NB4 (cell line): Measurements from ENCODE around the gene CRISPLD2.
A peak's percentile ranks its signal among the peaks of the same experiment; 100 is the strongest.

Experiments used
- DNase-seq: peaks from one replicate; pipeline ENCODE4 v3.0.0; 2010; ENCODE audit warnings: low read depth
- H3K4me3 ChIP-seq: one replicate; pipeline ENCODE4 v1.5.1; 2011; ENCODE audit warnings: mild to moderate bottlenecking, low read depth, low read length, moderate library complexity
- MYC ChIP-seq: IDR thresholded peaks from 2 replicates; pipeline ENCODE4 v1.6.1; 2011; ENCODE audit warnings: low read depth, low read length
- POLR2A ChIP-seq: IDR thresholded peaks from 2 replicates; pipeline ENCODE4 v1.6.1; 2011; ENCODE audit warnings: mild to moderate bottlenecking; ENCODE audit not compliant: insufficient read length; ENCODE audit errors: extremely low read depth
- TF ChIP-seq, protein P1 (sequence below): IDR thresholded peaks from 2 replicates; pipeline ENCODE4 v1.6.1; 2011; ENCODE audit warnings: low read depth, low read length
- TF ChIP-seq, protein P2 (sequence below): IDR thresholded peaks from one replicate; pipeline ENCODE4 v1.5.1; 2012; ENCODE audit warnings: low read depth, low read length

The CRISPLD2 gene

DNA sequence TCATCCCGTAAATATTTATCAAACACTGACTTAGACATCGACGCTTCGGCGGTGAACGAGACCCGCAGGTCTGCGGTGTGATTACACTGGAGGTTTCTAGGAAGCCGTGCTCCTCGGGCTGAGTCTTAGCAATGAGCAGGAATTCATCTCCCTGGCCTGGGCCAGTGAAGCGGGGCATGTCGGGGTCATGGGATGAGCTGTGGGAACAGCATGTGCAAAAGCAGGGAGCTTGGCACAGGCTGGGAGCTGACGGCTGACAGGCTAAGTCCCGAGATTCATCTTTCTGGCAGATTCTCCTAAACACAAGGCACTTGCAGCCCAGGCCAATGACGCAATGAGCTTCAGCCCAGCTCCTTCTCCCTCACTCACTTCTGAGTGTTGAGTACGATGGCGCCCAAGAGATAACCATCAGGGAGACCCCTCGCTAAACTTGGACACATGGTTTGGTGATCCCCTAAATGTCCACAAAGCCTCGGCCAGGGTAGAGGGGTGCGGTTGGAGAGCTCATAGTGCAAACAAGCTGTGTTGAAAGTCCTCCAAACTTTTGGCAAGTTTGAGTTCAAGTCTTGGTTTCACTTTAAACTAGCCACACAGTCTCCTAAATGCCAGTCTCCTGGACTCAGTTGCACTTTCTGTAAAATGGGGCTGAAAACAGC is 12.8 kb downstream of the CRISPLD2 start:
- peak overlapping the region; percentile 48 for H3K4me3 ChIP-seq
- no peak for TF ChIP-seq MYC
- no peak for TF ChIP-seq POLR2A
- TF ChIP-seq, protein P1, sequence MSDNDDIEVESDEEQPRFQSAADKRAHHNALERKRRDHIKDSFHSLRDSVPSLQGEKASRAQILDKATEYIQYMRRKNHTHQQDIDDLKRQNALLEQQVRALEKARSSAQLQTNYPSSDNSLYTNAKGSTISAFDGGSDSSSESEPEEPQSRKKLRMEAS: no peak
- TF ChIP-seq, protein P2, sequence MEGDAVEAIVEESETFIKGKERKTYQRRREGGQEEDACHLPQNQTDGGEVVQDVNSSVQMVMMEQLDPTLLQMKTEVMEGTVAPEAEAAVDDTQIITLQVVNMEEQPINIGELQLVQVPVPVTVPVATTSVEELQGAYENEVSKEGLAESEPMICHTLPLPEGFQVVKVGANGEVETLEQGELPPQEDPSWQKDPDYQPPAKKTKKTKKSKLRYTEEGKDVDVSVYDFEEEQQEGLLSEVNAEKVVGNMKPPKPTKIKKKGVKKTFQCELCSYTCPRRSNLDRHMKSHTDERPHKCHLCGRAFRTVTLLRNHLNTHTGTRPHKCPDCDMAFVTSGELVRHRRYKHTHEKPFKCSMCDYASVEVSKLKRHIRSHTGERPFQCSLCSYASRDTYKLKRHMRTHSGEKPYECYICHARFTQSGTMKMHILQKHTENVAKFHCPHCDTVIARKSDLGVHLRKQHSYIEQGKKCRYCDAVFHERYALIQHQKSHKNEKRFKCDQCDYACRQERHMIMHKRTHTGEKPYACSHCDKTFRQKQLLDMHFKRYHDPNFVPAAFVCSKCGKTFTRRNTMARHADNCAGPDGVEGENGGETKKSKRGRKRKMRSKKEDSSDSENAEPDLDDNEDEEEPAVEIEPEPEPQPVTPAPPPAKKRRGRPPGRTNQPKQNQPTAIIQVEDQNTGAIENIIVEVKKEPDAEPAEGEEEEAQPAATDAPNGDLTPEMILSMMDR: no peak
- peak; percentile 72 for DNase-seq

DNA sequence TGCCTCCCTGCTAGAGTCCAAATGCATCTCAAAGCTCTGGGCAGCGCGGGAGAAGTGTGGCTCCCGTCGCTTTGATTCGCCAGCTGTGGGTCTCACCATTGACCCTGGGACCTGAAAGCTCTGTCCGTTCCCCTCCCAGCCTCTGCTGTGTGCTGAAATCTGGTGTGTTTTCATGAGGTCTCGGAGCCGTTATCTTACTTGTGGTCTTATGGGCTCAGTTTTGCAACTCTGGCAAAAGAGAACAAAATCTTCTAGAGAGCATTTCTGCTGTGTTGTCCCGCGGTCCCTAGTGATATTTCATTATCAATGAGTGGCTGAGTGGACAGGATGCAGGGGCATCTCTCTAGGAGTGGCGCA is 13.3 kb downstream of the CRISPLD2 start:
- H3K4me3 ChIP-seq: peak overlapping the region; percentile 48
- DNase-seq: peak; percentile 46
- TF ChIP-seq POLR2A: no peak
- TF ChIP-seq, protein P2: no peak
- TF ChIP-seq, protein P1: no peak

DNA sequence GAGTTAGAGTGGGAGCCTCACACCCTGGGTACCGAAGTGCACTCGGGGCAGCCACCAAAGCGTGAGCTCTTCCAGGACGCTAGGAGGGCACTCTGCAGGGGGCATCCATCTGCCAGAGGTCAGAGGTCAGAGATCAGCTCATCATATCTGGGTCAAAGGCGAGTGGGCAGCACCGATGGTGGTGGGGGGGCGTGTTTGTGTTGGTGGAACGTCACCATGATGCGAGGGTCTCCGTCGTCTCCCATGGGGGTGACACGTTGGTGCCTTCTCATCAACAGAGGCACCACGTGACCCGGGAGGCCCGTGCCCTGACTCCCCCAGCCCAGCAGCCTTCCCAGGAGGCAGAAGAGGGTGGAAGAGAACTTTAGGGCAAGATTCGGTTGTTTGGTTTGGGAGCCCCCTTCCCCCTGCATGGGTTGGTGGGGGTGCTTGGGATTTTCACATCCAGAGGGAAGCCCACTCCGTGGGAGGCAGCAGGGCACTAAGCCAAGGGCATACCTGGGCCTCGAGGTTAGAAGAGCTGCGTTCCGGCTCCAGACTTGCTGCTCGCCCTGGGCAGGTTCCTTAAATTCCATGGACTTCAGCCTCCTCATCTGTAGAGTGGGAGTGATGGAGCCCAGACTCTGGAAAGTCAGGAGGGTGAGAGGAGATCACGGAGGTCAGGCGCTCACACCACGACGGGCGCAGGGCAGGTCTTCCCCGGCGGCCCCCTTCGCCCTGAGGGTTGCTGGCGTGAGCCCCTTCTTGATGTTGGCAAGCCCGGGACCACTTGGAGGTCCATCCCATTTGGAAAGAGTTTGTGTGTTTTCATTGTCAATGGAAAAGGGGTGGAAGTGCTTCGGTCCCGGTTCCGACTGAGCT is 14.0 kb downstream of the CRISPLD2 start:
- no peak for DNase-seq
- H3K4me3 ChIP-seq: no peak overlapping the region
- TF ChIP-seq, protein P1: no peak
- no peak for TF ChIP-seq MYC
- TF ChIP-seq, protein P2: no peak

DNA sequence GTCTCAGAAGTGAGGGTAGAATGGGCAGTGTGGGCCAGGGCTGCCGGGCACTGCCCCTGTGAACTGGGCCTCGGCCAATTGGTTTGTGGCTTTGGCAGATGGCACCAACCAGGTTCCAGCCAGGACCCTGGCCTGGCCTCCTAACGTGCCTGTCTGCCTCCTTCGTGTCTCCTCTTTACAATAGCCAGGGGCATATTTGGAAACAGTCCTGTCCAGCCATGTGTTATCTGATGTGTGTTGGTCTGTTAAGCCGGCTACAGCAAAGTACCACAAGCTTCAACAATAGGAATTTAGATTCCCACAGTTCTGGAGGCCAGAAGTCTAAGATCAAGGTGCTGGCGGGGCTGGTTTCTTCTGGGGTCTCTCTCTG is 14.6 kb downstream of the CRISPLD2 start:
- TF ChIP-seq, protein P1: no peak
- TF ChIP-seq, protein P2: no peak
- TF ChIP-seq POLR2A: no peak
- TF ChIP-seq MYC: no peak
- H3K4me3 ChIP-seq: no peak overlapping the region
- DNase-seq: no peak

DNA sequence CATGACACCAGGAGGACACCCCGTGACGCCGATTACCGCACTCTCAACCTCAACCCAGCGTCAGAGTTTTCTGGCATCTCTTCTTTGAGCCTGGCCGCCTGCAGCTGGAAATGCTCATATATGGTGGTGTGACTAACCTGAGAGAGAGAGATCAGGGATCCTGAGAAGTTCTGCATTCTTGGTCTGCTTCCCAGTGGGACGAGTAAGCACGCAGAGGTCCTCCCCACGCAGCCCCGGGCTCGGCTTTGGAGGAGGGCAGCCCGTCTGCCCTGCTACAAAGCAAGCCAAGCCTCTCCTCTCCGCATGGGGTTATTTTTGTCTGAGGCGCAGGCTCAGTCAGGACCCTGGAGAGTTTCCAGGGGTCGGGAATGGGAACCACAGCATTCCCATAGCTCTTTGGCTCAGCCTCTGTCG is 16.5 kb downstream of the CRISPLD2 start:
- TF ChIP-seq, protein P2: no peak
- no peak for TF ChIP-seq MYC
- no peak for TF ChIP-seq POLR2A
- TF ChIP-seq, protein P1: no peak
- no peak overlapping the region for H3K4me3 ChIP-seq
- DNase-seq: no peak
